GM13977 (cell line): ENCODE data around the gene TH.

Experiments
- DNase-seq: peaks from one replicate; pipeline ENCODE4 v3.0.0; 2012; ENCODE audit warnings: low spot score
- CTCF ChIP-seq: IDR thresholded peaks from 2 replicates; pipeline ENCODE4 v1.5.1; 2012; ENCODE audit warnings: mild to moderate bottlenecking, control low read depth; ENCODE audit not compliant: insufficient read depth; ENCODE audit errors: extremely low read depth, missing control alignments
- in situ Hi-C: fragments of 300-500 bp; cut with MboI; formaldehyde crosslinking; loops from one replicate; pipeline ENCODE4 v1.12.0; 2022; ENCODE audit warnings: low sequenced_read_pairs, low pct_unique_long_range_greater_than_20kb, mixed read lengths, inconsistent platforms; ENCODE audit not compliant: unreplicated experiment

The TH gene

DNA sequence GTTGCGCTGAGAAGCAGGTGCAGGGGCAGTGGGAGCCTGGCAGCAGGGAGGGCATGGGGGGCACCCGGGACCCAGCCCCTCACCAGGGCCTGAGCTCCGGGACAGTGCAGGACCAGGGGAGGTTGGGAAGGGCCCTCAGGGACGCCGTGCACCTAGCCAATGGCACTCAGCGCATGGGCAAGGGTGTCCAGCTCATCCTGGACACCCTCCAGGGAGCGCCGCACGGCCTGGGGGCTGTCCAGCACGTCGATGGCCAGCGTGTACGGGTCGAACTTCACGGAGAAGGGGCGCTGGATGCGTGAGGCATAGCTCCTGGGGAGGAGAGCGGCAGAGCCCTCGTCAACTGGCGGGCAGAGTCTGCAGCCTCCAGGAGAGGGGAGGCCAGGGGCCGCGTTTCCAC, 7.5 kb downstream of the TH start:
- in situ Hi-C loops: loop anchor here (25.0 kb wide), 1 partner anchor 477 kb away; the partner anchor contains the start of gene KRTAP5-6
- DNase-seq: no peak
- no peak for TF ChIP-seq CTCF

DNA sequence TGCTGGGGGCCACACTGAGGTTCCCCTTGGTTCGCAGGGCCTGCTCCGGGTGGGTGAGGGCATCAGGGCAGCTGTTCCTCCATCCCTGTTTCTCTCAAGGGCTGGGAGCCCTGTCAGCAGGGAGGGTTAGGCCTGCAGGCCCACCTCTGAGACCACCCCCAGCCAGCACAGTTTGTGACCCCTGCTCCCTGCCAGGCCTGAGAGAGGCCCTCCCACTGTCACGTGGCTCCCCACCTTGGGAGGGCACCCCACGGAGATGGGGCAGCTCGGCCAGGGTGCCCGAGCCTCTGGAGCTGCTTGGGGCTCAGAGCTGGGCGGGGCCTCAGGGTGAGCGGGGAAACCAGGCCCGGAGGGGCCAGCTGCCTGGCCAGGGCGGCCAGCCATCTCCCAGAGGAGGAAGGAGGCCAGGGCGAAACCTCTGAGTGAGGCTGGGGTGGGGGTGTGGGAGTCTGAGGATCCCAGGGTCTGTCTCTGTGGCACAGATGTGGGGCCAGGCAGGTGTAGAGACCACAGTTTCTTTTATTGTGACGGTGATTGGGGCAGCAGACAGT, 8.1 kb downstream of the TH start:
- no peak for TF ChIP-seq CTCF
- no peak for DNase-seq
- in situ Hi-C loops: loop anchor here (25.0 kb wide), 1 partner anchor 476 kb away; the partner anchor contains the start of gene KRTAP5-6

GRCh38 chr11:2160736-2161259, 10.8 kb downstream of the TH start, which contains the start of gene INS:
INS (minus strand) TSS chr11:2161209; CDS start chr11:2160971, 238 bp downstream.
- no peak for TF ChIP-seq CTCF
- in situ Hi-C loops: loop anchor here (25.0 kb wide), 1 partner anchor 473 kb away; the partner anchor contains the start of gene KRTAP5-6
- no peak for DNase-seq

GRCh38 chr11:2159536-2160413, 11.8 kb downstream of the TH start:
- no peak for DNase-seq
- in situ Hi-C loops: loop anchor here (25.0 kb wide), 1 partner anchor 472 kb away; the partner anchor contains the start of gene KRTAP5-6
- TF ChIP-seq CTCF: no peak

DNA sequence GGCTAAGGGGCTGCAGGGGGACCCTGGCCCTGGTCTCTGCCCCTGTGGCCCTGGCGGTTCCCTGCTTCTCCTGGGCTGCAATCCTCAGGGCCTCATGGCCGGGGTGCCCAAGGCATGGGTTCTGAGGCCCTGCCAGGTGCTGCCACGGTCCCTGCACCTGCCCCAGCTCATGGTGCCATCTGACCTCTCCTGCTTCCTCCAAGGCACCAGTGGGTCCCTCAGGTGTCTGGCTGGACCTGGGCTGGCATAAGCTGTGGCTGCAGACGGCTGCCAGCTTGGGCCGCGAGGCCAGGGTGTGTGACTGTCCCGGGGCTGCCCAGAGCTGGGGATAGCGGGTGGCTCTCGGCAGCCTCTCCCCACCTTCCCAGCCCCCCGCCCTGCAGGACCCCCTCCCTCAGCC, 12.6 kb downstream of the TH start:
- in situ Hi-C loops: loop anchor here (25.0 kb wide), 1 partner anchor 472 kb away; the partner anchor contains the start of gene KRTAP5-6

More for the DNA sequence above, 12.6 kb downstream of the TH start:
- no peak for TF ChIP-seq CTCF
- no peak for DNase-seq
